Measurements from ENCODE around the gene ZNF609. TPM values are rescaled to one million over a fixed set of nuclear protein-coding genes. Genes with fewer than 3 reads are reported as not detected.

The ZNF609 gene, protein sequence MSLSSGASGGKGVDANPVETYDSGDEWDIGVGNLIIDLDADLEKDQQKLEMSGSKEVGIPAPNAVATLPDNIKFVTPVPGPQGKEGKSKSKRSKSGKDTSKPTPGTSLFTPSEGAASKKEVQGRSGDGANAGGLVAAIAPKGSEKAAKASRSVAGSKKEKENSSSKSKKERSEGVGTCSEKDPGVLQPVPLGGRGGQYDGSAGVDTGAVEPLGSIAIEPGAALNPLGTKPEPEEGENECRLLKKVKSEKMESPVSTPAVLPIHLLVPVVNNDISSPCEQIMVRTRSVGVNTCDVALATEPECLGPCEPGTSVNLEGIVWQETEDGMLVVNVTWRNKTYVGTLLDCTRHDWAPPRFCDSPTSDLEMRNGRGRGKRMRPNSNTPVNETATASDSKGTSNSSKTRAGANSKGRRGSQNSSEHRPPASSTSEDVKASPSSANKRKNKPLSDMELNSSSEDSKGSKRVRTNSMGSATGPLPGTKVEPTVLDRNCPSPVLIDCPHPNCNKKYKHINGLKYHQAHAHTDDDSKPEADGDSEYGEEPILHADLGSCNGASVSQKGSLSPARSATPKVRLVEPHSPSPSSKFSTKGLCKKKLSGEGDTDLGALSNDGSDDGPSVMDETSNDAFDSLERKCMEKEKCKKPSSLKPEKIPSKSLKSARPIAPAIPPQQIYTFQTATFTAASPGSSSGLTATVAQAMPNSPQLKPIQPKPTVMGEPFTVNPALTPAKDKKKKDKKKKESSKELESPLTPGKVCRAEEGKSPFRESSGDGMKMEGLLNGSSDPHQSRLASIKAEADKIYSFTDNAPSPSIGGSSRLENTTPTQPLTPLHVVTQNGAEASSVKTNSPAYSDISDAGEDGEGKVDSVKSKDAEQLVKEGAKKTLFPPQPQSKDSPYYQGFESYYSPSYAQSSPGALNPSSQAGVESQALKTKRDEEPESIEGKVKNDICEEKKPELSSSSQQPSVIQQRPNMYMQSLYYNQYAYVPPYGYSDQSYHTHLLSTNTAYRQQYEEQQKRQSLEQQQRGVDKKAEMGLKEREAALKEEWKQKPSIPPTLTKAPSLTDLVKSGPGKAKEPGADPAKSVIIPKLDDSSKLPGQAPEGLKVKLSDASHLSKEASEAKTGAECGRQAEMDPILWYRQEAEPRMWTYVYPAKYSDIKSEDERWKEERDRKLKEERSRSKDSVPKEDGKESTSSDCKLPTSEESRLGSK (N-terminal part only)
- total RNA-seq (2022; extraction: Qiagen RNA extraction): 16.8 to 28.3 TPM (median 25.9 TPM) in 5 replicates

DNA sequence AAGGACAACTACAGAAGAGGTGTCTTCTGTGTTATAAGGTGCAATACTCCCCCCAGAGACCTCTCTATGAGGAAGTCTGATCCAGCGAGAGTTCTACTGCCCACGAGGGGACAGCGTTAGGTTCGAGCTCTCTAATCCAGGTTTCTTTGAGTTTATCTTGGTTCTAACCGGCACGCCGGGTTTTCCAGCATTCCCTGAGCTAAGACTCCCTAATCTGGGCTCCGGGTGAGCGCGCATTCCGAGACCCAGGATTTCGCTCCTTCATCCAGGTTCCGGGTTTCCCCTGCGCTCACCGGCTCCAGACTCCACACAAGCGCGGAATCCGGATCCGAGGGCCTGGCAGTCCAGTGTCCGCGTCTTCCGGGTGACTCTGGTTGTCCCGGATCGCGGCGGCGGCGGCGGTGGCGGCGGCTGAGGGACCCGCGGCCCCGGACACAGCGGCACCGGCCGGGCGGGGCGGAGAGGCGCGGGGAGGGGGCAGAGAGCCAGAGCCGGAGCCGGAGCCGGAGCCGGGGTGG lies at the start of gene ZNF609:
TSS of gene ZNF609 (plus strand) at position 373 of the 518 bp plus-strand sequence. CDS start 38,842 bp downstream, outside the sequence.

Other genes with a start within 250 kb of the ZNF609 start
- 15.1 to 22.4 TPM (median 19.8 TPM) in 5 replicates for gene CSNK1G1, start 104.4 kb upstream of the ZNF609 start, total RNA-seq (2022; extraction: Qiagen RNA extraction)
- 106 to 264 TPM (median 118 TPM) in 5 replicates for gene PCLAF, start 79.1 kb upstream of the ZNF609 start, total RNA-seq (2022; extraction: Qiagen RNA extraction)
- gene TRIP4, start 72.7 kb upstream of the ZNF609 start, total RNA-seq (2022; extraction: Qiagen RNA extraction): 24.5 to 35.4 TPM (median 26.1 TPM) in 5 replicates

Measured in A549 treated with dexamethasone at 1 μM for 4 hours (cell line).